ENCODE measurements around the gene PPP1R12A.

The PPP1R12A gene

GRCh38 chr12:79936670-79937069 lies 1.8 kb upstream of the PPP1R12A start:
- TF ChIP-seq CTCF (IDR thresholded peaks at IDR 0.05; ENCODE audit: low read depth, low read length, missing control alignments): no peak
- no peak overlapping the region for H3K4me3 ChIP-seq (replicated peaks; ENCODE audit: low read depth, low read length)
- DNase-seq (ENCODE audit: extremely low read depth, low read depth): no peak

GRCh38 chr12:79935624-79936345 lies 888 bp upstream of the PPP1R12A start:
- no peak for TF ChIP-seq CTCF (IDR thresholded peaks at IDR 0.05; ENCODE audit: low read depth, low read length, missing control alignments)
- peak overlapping the region; percentile 88 for H3K4me3 ChIP-seq (replicated peaks; ENCODE audit: low read depth, low read length)
- no peak for DNase-seq (ENCODE audit: extremely low read depth, low read depth)

- no peak for DNase-seq (ENCODE audit: extremely low read depth, low read depth)
- no peak for TF ChIP-seq CTCF (IDR thresholded peaks at IDR 0.05; ENCODE audit: low read depth, low read length, missing control alignments)
These were observed 446 bp downstream of the PPP1R12A start for GRCh38 chr12:79934281-79935020.

DNA sequence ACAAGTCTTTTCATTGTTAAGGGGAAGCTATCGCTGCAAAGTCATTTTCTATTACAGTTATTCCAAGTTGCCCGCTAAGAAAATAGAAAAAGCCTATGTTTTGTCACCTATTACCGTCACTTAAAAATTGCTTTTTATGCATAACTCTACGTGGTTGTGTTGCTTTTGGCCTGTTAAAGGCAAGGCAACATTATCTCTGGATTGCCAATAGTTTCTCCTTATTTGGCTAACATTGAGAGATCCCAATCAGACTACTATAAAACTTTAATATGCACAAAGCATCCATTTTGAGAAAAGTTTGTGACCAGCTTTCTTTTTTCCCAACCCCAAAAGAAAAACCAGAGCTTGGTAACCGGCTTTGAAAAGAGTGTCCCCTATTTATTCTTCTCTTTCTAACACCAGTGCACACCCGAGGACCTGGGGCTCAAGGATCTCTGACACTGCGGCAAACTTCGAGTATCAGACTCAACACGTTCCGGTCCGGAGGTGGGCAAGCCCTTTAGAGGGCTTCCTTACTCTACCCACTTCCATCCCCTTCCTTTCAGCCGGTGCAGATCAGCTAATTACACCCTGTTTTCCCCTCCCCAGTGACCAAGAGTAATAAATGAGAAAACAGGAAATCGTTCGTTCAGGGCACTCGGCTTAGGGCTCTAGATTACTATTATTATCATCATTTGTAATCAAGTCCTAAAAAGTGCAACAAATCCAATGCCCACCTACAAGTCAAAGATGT lies 1.2 kb downstream of the PPP1R12A start:
- peak overlapping the region; percentile 88 for H3K4me3 ChIP-seq (replicated peaks; ENCODE audit: low read depth, low read length)
- no peak for TF ChIP-seq CTCF (IDR thresholded peaks at IDR 0.05; ENCODE audit: low read depth, low read length, missing control alignments)
- no peak for DNase-seq (ENCODE audit: extremely low read depth, low read depth)

More at GRCh38 chr12:79934281-79935020, 446 bp downstream of the PPP1R12A start:
- H3K4me3 ChIP-seq (replicated peaks; ENCODE audit: low read depth, low read length): peak overlapping the region; percentile 88

- peak overlapping the region; percentile 88 for H3K4me3 ChIP-seq (replicated peaks; ENCODE audit: low read depth, low read length)
- TF ChIP-seq CTCF (IDR thresholded peaks at IDR 0.05; ENCODE audit: low read depth, low read length, missing control alignments): no peak
- no peak for DNase-seq (ENCODE audit: extremely low read depth, low read depth)
These were observed 1.9 kb downstream of the PPP1R12A start for GRCh38 chr12:79933043-79933442.

DNA sequence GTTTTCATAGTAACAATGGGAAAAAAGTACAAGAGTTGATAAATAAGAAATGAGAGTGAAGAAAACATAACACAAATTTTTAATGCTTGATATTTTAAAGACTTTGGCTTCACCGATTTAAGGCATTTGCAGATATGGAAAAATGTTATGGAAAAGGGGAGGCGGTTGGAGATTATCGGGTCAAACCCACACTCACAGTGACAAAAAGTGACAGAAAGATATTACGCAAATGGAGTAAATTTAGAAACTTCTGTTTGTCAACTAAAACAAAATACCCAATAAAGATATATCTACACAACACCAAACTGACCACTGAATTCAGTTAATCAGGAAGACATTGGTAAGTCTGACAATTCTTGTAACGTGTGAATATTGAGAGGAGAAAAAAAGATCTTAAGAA lies 2.5 kb downstream of the PPP1R12A start:
- no peak for TF ChIP-seq CTCF (IDR thresholded peaks at IDR 0.05; ENCODE audit: low read depth, low read length, missing control alignments)
- no peak for DNase-seq (ENCODE audit: extremely low read depth, low read depth)
- H3K4me3 ChIP-seq (replicated peaks; ENCODE audit: low read depth, low read length): peak overlapping the region; percentile 88
